SH-SY5Y (cell line): ENCODE data around the gene PI4KA.

ENCODE experiments used
- GATA2 ChIP-seq: IDR thresholded peaks from 2 replicates; pipeline ENCODE4 v1.6.1; 2011; ENCODE audit warnings: mild to moderate bottlenecking, low read depth, low read length
- GATA3 ChIP-seq: IDR thresholded peaks from 2 replicates; pipeline ENCODE4 v1.6.1; 2011; ENCODE audit warnings: low read depth, mild to moderate bottlenecking, low read length, moderate library complexity

- no peak for TF ChIP-seq GATA2
- TF ChIP-seq GATA3 = no peak
These were observed 14.6 kb upstream of the PI4KA start for GRCh38 chr22:20873214-20873613.
